A549 (cell line): Measurements from ENCODE around the gene DHX57. TPM values are rescaled to one million over a fixed set of nuclear protein-coding genes. Genes with fewer than 3 reads are reported as not detected.
"Not testable (repeated sequence)": the region's sequence is repeated elsewhere in the genome, so short reads cannot be mapped to it uniquely, and the experiment has no call there.

Source experiments
- ATAC-seq, 2 experiments: fragments of 200-7000 bp in 1 of 2; fragments of >200 bp in 1 of 2; cut with Nextera tagmentation in 1 of 2; cut with Tn5 transposase in 1 of 2; 3 replicates each; pipeline versions ENCODE4 v1.8.0 to v1.9.1; 2018 to 2020; ENCODE audit warnings: mild to moderate bottlenecking in 1 of 2, moderate library complexity in 1 of 2
- CTCF ChIA-PET: fragments of 300-600 bp; sonication (Branson Sonifier 250); formaldehyde crosslinking; extraction: SDS; loops from one replicate; lab custom pipeline; 2021; ENCODE audit warnings: antibody characterized with exemption, inconsistent platforms; lab: Yijun Ruan, JAX
- POLR2A ChIA-PET: fragments of 350-600 bp; formaldehyde crosslinking; extraction: SDS; loops from one replicate; lab custom pipeline; 2021; ENCODE audit warnings: antibody characterized with exemption, inconsistent platforms; lab: Yijun Ruan, JAX
- DNase-seq, 2 experiments: peaks; one replicate each; pipeline versions ENCODE4 v3.0.0 to v3.0.0-alpha.2; 2011 to 2016; ENCODE audit warnings: low read depth in 1 of 2, low spot score in 1 of 2
- FAIRE-seq: peaks from 2 replicates; lab custom pipeline; 2011; peaks lifted over from hg19 to GRCh38; lab: Jason Lieb, UNC
- H3K27ac ChIP-seq, 2 experiments: fragments of >200 bp; sonication (Bioruptor Twin); formaldehyde crosslinking; 3 replicates each; pipeline ENCODE4 v1.5.1; 2016 to 2017
- H3K4me1 ChIP-seq: fragments of >200 bp; sonication (Bioruptor Twin); formaldehyde crosslinking; 3 replicates; pipeline ENCODE4 v1.6.1; 2016
- H3K4me2 ChIP-seq: fragments of >200 bp; sonication (Bioruptor Twin); formaldehyde crosslinking; 3 replicates; pipeline ENCODE4 v1.6.1; 2016
- H3K4me3 ChIP-seq: fragments of >200 bp; sonication (Bioruptor Twin); formaldehyde crosslinking; 3 replicates; pipeline ENCODE4 v1.5.1; 2016
- H3K9me3 ChIP-seq: fragments of >200 bp; sonication (Bioruptor Twin); formaldehyde crosslinking; 3 replicates; pipeline ENCODE4 v1.6.1; 2016
- ATOH8 ChIP-seq: fragments of 250-450 bp; sonication (Bioruptor Pico); IDR thresholded peaks from 2 replicates; pipeline ENCODE4 v1.5.0; 2020; ENCODE audit warnings: low read depth, mild to moderate bottlenecking, moderate library complexity
- BHLHE40 ChIP-seq: IDR thresholded peaks from 2 replicates; pipeline ENCODE4 v1.6.1; 2012; ENCODE audit warnings: low read depth, low read length, inconsistent platforms
- CBX2 ChIP-seq: fragments of 200-600 bp; sonication (generic); IDR thresholded peaks from 2 replicates; pipeline ENCODE4 v1.6.1; 2016; ENCODE audit warnings: low read depth, mild to moderate bottlenecking, borderline replicate concordance
- CBX8 ChIP-seq: fragments of 200-600 bp; sonication (generic); IDR thresholded peaks from 2 replicates; pipeline ENCODE4 v1.6.1; 2016
- ELK1 ChIP-seq: fragments of 150-350 bp; IDR thresholded peaks from 2 replicates; pipeline ENCODE4 v1.6.1; 2014; ENCODE audit warnings: low read depth, mild to moderate bottlenecking, low read length
- ESRRA ChIP-seq: fragments of 150-350 bp; IDR thresholded peaks from 2 replicates; pipeline ENCODE4 v1.6.1; 2014; ENCODE audit warnings: mild to moderate bottlenecking, low read length, borderline replicate concordance
- FOSB ChIP-seq: fragments of 250-450 bp; sonication (Bioruptor Pico); IDR thresholded peaks from 2 replicates; pipeline ENCODE4 v1.5.0; 2020; ENCODE audit warnings: mild to moderate bottlenecking, moderate library complexity
- GATA3 ChIP-seq: IDR thresholded peaks from 2 replicates; pipeline ENCODE4 v1.6.1; 2012; ENCODE audit warnings: borderline replicate concordance
- HMGXB4 ChIP-seq: fragments of 250-450 bp; sonication (Bioruptor Pico); IDR thresholded peaks from 2 replicates; pipeline ENCODE4 v1.5.0; 2021; ENCODE audit warnings: mild to moderate bottlenecking, moderate library complexity, borderline replicate concordance
- HOXA7 ChIP-seq: fragments of 250-450 bp; sonication (Bioruptor Pico); IDR thresholded peaks from 2 replicates; pipeline ENCODE4 v1.5.0; 2020; ENCODE audit warnings: mild to moderate bottlenecking, moderate library complexity
- HOXB5 ChIP-seq: fragments of 250-450 bp; sonication (Bioruptor Pico); IDR thresholded peaks from 2 replicates; pipeline ENCODE4 v1.5.0; 2020; ENCODE audit warnings: mild to moderate bottlenecking, moderate library complexity
- JUN ChIP-seq, 2 experiments: fragments of >200 bp; sonication (Bioruptor Twin); formaldehyde crosslinking; IDR thresholded peaks; 2 replicates in 1 of 2; 3 replicates in 1 of 2; pipeline ENCODE4 v1.6.1; 2016 to 2017
- JUNB ChIP-seq: fragments of >200 bp; sonication (Bioruptor Twin); formaldehyde crosslinking; IDR thresholded peaks from 2 replicates; pipeline ENCODE4 v1.6.1; 2016
- KDM5A ChIP-seq: fragments of 200-600 bp; sonication (generic); IDR thresholded peaks from 2 replicates; pipeline ENCODE4 v1.6.1; 2016; ENCODE audit warnings: antibody characterized with exemption, mild to moderate bottlenecking
- MAFK ChIP-seq: fragments of 450-650 bp; IDR thresholded peaks from 2 replicates; pipeline ENCODE4 v1.6.1; 2014; ENCODE audit not compliant: partially characterized antibody
- NR3C1 ChIP-seq: fragments of >200 bp; sonication (Bioruptor Twin); formaldehyde crosslinking; IDR thresholded peaks from 3 replicates; pipeline ENCODE4 v1.6.1; 2017
- PHF8 ChIP-seq: fragments of 200-600 bp; sonication (generic); IDR thresholded peaks from 2 replicates; pipeline ENCODE4 v1.6.1; 2016; ENCODE audit warnings: low read depth, mild to moderate bottlenecking, antibody characterized with exemption, moderate library complexity, borderline replicate concordance
- POLR2AphosphoS2 ChIP-seq: conservative IDR thresholded peaks from 2 replicates; pipeline ENCODE4 v1.6.1; 2012; ENCODE audit warnings: low read length, improper control_type of control experiment, inconsistent platforms
- RARB ChIP-seq: fragments of 250-450 bp; sonication (Bioruptor Pico); IDR thresholded peaks from 2 replicates; pipeline ENCODE4 v1.8.0; 2021; ENCODE audit warnings: mild to moderate bottlenecking, moderate library complexity
- RNF2 ChIP-seq: fragments of 200-600 bp; sonication (generic); IDR thresholded peaks from 2 replicates; pipeline ENCODE4 v1.6.1; 2016; ENCODE audit warnings: low read depth, mild to moderate bottlenecking, antibody characterized with exemption, moderate library complexity, borderline replicate concordance
- TP53 ChIP-seq: fragments of 250-450 bp; sonication (Bioruptor Pico); IDR thresholded peaks from 2 replicates; pipeline ENCODE4 v1.5.0; 2021; ENCODE audit warnings: mild to moderate bottlenecking, moderate library complexity
- ZC3H11A ChIP-seq: fragments of 450-650 bp; IDR thresholded peaks from 2 replicates; pipeline ENCODE4 v1.6.1; 2014; ENCODE audit warnings: antibody characterized with exemption, mild to moderate bottlenecking
- WGBS: methylation state at CpG from one replicate; pipeline ENCODE4 v1.1.6; 2017; ENCODE audit errors: missing lambda C conversion rate; 5-methylcytosine and 5-hydroxymethylcytosine counted together
- polyA plus RNA-seq, 4 experiments: library from polyadenylated mRNA; depleted of rRNA in 3 of 4; stranded (reverse); fragments of >200 nt; fragmentation: RNase III in 1 of 4; extraction: RNeasy Plus Mini Kit Qiagen cat#74134 plus additional on column Dnase treatment in 1 of 4; gene quantifications; 2 replicates in 3 of 4; 3 replicates in 1 of 4; pipeline ENCODE4 v1.2.3, GENCODE V29; 2011 to 2017
- TF ChIP-seq, protein P1 (sequence below): IDR thresholded peaks from 2 replicates; pipeline ENCODE4 v1.6.1; 2012
- TF ChIP-seq, protein P2 (sequence below): fragments of >200 bp; sonication (Bioruptor Twin); formaldehyde crosslinking; IDR thresholded peaks from 2 replicates; pipeline ENCODE4 v1.6.1; 2016

DHX57 gene
- polyA plus RNA-seq, 2 of the 4 experiments (the other 2 are of a cell fraction): 20.6 to 31.8 TPM

- Histone ChIP-seq H3K27ac (no peak overlapping the region), H3K4me1 (no peaks in the 10 kb centered on the region), H3K9me3 (no peaks in the 10 kb centered on the region), H3K4me2 (no peak overlapping the region), H3K4me3 (no peak overlapping the region)
- ATAC-seq (no peak), FAIRE-seq (no peak), DNase-seq (no peak)
- ChIA-PET POLR2A (interaction anchor here (8.7 kb wide), 1 partner anchor 12 kb away, joined by 72 read pairs; the partner anchor contains the start of gene SRSF7), CTCF (no interaction called here)
- TF ChIP-seq, protein P1, sequence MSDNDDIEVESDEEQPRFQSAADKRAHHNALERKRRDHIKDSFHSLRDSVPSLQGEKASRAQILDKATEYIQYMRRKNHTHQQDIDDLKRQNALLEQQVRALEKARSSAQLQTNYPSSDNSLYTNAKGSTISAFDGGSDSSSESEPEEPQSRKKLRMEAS: no peak
- TF ChIP-seq CBX2 (no peak), HOXA7 (CRISPR knock-in tag) (no peak), ZC3H11A (no peak), FOSB (CRISPR knock-in tag) (no peak), ATOH8 (CRISPR knock-in tag) (no peak), CBX8 (no peak), MAFK (no peak), KDM5A (no peak), RARB (no peak), POLR2AphosphoS2 (no peak), HMGXB4 (CRISPR knock-in tag) (no peak), NR3C1 (no peak), BHLHE40 (no peak), JUN (IDR thresholded peaks at IDR 0.05) (no peak), ESRRA (no peak)
- 53% methylated on average over 2 of the region's 2 CpGs for WGBS
These were observed 112.5 kb downstream of the DHX57 start for GRCh38 chr2:38763228-38763627.

- H3K27ac ChIP-seq, H3K4me2 ChIP-seq, POLR2A ChIA-PET, H3K4me1 ChIP-seq, H3K4me3 ChIP-seq, CTCF ChIA-PET, ATAC-seq, FAIRE-seq, DNase-seq, H3K9me3 ChIP-seq: not testable (repeated sequence)
- 96% methylated on average over 12 of the region's 31 CpGs for WGBS
These were observed 119.8 kb downstream of the DHX57 start for GRCh38 chr2:38755891-38756290.

DNA sequence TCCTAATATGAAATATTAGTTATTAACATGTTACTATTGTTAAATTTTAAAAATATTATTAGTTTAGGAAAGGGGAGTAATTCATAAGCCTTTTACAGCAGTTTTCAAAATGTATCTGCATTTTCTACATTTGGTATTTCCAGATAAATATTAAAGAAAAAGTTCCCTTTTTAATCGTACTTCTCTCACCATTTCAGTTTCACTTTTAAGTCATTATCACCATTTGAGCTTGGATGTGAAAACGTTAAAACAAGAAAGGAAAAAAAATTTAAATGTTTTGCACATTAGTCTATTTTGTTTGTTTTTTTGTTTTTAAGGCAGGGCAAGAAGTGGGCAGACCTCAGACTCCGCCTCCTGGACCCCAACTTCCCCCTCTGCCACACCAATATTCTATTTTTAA is 121.2 kb downstream of the DHX57 start:
- POLR2A ChIA-PET: no interaction called here
- peaks cover 7% of the 10 kb centered on the region; the same call in 2 of the 3 replicates for H3K4me1 ChIP-seq
- peak overlapping the region; percentile 40 for H3K4me2 ChIP-seq
- H3K27ac ChIP-seq: 0 out of 6 replicates have a peak overlapping the region, but pooled peaks of 1 of the 2 experiments have one; percentile 1
- no peak overlapping the region for H3K4me3 ChIP-seq
- no peak for ATAC-seq
- TF ChIP-seq JUNB (no peak), KDM5A (no peak)
- TF ChIP-seq, all 56 proteins: peak for 0
- H3K9me3 ChIP-seq: no peaks in the 10 kb centered on the region
- DNase-seq (no peak), FAIRE-seq (no peak)
- WGBS: 46% methylated on average over 3 of the region's 3 CpGs
- CTCF ChIA-PET: no interaction called here

DNA sequence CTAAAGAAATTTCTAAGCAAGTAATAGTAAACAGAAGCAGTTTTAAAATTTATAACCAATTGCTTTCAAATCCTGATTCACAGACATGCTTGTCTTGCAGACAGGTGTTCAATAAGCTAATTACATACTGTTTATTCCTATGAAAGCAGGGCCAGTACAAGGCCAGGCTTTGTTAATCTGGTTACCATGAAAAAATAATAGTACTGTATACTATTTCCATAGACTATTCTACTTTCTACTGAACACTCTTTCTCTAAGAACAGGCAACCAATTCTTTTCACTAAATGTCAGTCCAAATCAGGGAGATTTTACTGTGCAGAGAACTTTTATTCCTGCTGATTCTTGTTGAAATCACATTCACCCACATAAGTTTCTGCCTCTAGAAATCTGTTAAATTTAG is 121.7 kb downstream of the DHX57 start:
- Histone ChIP-seq H3K9me3 (no peaks in the 10 kb centered on the region), H3K4me2 (peak overlapping the region; percentile 40), H3K4me1 (peaks cover 10% of the 10 kb centered on the region), H3K4me3 (no peak overlapping the region), H3K27ac (peak overlapping the region; percentile 1 to 23; a peak in 2 of 6 replicates)
- TF ChIP-seq TP53 (CRISPR knock-in tag): no peak
- no peak for TF ChIP-seq RNF2
- no peak for TF ChIP-seq HOXB5 (CRISPR knock-in tag)
- no peak for TF ChIP-seq ESRRA
- TF ChIP-seq, protein P1: no peak
- TF ChIP-seq PHF8: no peak
- no peak for TF ChIP-seq KDM5A
- TF ChIP-seq, protein P2, sequence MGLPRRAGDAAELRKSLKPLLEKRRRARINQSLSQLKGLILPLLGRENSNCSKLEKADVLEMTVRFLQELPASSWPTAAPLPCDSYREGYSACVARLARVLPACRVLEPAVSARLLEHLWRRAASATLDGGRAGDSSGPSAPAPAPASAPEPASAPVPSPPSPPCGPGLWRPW: no peak
- no peak for TF ChIP-seq GATA3
- TF ChIP-seq ELK1: no peak
- FAIRE-seq: no peak
- POLR2A ChIA-PET: no interaction called here
- ATAC-seq: no peak
- no peak for DNase-seq
- CTCF ChIA-PET: no interaction called here
